Glomerular visceral epithelial cell (primary cell): ENCODE results near the gene TRAF3IP1.
"Not testable (repeated sequence)": the region's sequence is repeated elsewhere in the genome, so short reads cannot be mapped to it uniquely, and the experiment has no call there.

ENCODE experiments used
- DNase-seq: peaks from one replicate; pipeline ENCODE4 v3.0.0-alpha.2; 2016; ENCODE audit errors: extremely low spot score

TRAF3IP1 gene

DNA sequence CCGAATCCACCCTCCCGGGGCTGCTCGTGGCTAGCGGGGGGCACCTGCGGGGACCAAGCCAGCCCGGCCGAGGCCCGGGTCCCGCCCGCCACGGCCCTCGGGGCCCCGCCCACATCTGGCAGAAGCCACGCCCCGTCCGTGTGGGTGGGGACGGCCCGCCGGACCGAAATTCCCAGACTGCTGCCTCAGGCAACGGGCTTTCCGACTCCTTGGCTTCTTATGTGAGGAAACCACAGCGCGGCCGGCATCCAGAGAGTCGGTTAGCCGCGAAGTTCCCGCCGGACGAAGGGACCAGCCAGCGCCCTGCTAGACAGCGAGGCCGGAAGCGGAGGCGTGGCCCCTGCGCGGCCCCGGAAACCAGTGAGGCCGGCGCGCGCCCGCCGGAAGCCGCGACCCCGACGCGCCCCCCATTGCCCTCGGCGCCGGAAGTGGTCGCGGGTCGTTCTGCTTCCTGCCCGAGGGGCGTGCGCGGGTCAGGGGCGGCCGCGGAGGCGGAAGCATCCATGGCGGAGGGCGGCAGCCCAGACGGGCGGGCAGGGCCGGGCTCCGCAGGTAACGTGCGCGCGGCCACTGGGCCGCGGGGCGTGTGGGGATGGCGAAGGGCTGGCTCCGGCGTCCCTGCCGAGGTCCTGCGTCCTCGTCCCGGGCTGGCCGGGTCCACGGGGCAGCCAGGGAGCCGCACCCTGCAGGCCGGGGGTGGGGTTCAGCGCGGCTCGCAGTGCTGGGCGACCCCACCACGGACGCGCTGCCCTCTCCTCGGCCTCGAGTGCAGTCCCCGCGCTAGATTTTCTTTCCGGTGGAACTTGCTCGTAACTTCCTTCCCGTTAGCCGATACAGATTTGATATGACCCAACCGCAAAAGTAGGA, 106.5 kb downstream of the TRAF3IP1 start, which contains the start of gene ASB1:
Gene ASB1 (plus strand): TSS at position 360 of the 867 bp plus-strand sequence. CDS start 144 bp downstream, at position 504.
- DNase-seq = peak; percentile 86

DNA sequence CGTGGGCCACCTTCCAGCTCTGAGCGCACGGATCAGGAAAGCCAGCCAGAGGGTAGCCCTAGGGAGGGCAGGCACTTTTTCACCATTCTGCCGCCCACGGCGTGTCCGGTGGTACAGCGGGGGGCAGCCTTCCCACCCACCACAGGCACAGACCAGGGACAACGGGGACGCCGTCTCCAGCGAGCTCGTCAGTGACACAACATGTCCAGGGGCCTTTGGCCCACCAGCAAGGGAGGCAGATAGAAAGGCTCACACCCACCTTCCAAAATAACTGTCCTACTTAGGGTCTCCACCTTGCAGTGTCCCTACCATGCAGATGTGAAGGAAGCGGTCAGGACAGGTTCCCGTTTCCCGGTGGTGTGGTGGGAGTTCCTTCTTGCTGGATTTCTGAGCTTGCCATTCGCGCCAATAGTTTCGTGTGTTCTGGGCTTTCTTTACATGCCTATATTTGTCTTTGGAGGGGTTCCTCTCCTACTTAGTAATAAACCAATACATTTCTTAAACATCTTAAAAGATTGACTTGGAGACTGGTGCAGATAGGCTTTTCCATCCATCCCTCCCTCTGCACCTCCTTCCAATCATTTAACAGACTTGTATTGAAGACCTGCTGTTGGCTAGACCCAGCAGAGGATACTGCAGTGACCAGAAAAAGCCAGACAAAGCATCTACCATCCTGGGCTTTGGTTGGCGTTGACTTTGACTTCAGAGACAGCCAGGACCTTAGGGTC, 107.3 kb downstream of the TRAF3IP1 start:
- DNase-seq = no peak

DNA sequence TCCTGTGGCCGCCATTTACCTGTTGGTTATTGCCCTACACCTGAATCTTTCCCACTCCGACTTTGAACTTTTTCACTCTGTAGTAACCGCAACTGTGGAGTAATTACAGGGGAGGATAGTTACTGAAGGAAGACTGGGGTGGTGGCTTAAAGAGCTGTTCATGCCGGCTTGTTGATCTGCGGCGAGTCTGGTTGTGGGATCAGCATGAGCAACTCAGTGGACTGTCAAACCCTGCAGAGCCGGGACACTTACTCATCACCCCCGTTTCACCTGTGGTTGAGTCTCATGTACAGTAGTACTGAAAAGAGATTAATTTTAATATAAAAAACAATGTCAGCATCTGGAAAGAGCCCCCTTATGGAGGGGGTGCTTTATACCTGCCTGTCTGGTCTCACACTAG, 108.5 kb downstream of the TRAF3IP1 start:
- DNase-seq = peak; percentile 76

DNA sequence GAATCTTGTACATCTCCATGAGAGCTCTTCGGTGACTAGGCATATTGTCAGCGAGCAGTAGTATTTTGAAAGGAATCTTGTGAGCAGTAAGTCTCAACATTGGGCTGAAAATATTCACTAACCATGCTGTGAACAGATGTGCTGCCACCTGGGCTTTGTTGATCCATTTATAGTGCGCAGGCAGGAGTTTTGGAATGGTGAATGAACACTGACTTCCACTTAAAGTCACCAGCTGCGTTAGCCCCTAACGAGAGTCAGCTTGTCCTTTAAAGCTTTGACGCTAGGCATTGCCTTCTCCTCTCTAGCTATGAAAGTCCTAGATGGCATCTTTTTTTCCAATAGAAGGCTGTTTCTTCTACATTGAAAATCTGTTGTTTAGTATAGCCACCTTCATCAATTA, 110.5 kb downstream of the TRAF3IP1 start:
- DNase-seq = no peak

DNA sequence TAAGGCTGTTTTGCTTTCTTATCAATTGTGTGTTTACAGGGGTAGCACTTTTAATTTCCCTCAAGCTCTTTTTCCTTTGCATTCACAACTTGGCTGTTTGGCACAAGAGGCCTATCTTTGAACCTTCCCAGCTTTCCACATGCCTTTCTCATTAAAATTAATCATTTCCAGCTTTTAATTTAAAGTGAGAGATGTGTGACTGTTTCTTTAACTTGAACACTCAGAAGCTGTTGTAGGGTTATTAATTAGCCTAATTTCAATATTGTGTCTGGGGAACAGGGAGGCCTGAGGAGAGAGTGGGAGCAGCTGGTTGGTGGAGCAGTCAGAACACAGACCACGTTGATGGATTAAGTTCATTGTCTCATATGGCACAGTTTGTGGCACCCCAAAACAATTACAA, 111.1 kb downstream of the TRAF3IP1 start:
- no peak for DNase-seq

DNA sequence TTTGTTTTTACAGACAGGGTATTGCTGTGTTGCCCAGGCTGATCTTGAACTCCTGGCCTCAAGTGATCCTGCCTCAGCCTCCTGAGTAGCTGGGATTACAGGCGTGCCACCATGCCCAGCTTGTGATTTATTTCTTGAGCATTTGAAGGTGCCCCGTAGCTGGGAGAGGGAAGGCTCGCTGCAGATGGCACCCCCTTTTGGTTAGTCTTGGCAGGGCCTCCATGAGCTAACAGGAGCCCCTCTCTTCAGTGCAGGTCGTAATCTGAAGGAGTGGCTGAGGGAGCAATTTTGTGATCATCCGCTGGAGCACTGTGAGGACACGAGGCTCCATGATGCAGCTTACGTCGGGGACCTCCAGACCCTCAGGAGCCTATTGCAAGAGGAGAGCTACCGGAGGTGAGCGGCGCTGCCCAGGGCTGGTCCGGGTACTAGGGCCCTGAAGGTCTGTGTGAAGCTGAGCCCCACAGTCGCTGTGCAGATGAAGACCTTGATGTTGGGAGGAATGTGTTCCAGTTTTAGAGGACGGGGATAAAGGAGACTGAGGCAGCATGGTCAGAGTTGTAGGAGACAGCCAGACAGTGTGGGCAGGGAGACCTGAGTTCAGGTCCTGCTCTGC, 113.1 kb downstream of the TRAF3IP1 start:
- DNase-seq = no peak

DNA sequence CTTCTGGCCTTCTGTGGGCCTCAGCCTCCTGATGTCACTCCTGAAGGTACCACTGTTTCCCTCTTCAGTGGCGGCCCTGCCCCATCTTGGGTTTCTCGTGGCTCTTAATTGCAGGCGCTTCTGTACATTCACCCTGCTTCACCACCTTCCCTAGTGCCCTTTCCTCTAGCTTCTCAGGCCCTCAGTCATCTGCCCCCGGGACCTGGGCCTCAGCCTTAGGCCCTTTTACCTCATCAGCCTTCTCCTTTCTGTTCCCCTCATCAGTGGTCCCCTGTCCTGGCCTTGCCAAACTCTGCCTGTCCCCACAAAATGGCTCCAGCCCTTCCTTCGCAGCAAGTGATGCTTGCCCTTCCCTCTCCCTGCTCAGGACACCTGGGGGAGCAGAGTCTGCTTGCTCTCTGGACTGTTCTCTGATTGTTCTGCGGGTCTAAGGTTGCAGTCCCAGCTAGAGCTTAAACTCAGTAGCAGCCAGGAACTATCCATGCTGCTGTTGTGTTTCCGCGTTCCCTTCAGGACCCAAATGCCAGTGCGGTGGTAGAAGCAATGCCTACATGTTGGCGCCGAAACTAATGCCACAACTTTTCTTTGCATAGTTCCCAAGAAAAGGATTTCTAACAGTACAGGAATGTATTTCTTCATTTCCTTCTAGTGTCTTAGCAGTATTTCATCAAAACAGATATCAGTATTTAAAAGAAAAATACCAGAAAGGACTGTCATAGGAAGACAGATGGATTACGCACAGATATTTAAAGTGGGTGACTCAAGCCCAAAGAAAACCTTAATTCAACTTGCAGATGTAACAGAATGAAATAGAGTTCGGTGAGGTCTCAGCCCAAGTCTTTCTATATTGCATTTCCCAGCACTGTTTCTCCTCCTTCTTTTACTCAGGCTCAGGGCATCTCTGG, 113.9 kb downstream of the TRAF3IP1 start:
- peak; percentile 23 for DNase-seq

DNA sequence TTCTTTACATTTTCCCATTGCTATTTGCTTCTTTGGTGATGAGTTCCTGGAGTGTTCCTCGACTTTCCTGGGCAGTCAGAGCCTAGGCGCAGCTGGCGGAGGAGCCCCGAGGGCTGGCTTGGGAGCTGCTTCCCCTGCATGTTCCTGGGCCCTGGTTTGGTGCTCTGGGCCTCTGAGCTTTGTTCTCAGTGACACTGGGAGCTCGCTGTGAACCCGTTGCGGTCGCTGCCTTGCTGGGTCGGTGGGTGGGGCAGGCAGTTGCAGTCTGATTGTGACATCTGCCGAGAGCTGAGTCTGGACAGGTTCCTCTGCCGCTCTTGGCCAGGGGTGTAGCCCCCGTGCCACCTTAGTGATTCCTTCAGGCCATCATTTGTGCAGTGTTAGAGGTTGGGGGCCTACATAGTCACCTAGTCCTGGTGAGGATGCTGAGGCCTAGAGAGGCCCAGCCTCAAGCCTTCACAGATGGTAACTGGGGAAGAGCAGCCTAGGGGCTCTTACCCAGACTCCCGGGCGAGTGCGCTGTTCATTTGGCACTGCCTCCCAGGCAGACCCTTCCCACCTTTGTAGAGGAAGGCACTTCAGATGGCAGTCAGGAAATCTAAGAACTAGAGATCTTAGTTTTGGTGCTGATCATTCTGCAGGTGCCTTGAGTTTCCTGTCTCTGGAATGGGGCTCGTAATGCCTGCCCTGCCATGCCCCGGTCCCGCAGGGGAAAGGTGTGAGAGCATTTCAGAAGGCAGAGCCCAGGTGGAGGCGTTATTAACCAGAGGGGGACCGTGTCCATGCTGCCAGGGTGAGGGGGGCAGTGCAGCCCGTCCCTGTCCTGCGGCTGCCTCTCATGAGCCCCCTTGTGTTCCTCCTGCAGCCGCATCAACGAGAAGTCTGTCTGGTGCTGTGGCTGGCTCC, 114.8 kb downstream of the TRAF3IP1 start:
- no peak for DNase-seq

DNA sequence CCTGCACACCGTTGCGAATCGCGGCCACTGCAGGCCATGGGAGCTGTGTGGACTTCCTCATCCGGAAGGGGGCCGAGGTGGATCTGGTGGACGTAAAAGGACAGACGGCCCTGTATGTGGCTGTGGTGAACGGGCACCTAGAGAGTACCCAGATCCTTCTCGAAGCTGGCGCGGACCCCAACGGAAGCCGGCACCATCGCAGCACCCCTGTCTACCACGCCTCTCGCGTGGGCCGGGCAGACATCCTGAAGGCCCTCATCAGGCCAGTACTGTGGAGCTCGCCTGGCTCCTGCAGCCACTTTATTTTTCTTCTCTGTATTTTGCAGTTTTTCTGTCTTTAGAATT, 115.4 kb downstream of the TRAF3IP1 start:
- no peak for DNase-seq

DNA sequence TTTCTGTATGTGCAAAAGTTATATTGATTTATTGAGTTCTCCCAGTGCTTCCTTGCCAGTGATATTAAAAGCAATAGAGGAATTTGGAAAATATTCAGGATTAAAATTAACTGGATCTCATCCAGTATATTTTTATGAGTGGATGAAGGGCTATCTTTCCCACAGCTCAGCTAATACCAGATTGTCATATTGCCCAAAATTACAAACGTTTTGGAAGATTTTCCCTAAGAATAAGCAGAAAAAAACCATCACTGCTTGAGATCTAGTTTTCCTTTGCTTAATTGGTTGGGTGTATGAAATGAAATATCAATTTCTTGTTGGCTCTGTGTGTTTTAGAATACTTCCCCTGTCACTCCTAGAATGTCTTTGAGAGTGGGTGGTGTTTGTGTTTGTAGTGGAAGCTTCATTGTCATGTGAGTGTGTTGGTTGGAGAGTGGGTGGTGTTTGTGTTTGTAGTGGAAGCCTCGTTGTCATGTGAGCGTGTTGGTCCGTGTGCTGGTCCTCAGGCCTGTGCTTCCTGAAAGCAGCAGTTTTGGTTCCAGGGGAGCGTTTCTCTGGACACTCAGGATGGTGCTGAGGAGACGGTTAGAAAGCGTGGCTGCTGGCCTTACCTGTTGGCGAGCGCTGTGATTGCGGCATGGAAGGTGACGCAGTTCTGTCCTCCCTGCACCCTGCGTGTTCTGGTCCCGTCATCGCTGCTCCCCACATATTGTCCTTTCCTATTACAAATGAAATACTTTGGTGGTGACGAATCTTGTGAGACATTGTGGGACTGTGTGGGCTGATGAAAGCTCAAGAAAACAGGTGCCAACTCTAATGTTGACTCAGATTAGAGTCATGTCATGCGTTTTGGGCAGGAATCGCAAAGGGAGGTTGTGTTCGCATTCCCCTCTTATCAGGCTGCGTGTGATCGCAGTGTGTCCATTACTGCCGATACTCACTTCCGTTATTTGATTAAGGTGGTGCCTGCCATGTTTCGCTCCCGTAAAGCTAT, 118.8 kb downstream of the TRAF3IP1 start:
- DNase-seq = peak; percentile 96

DNA sequence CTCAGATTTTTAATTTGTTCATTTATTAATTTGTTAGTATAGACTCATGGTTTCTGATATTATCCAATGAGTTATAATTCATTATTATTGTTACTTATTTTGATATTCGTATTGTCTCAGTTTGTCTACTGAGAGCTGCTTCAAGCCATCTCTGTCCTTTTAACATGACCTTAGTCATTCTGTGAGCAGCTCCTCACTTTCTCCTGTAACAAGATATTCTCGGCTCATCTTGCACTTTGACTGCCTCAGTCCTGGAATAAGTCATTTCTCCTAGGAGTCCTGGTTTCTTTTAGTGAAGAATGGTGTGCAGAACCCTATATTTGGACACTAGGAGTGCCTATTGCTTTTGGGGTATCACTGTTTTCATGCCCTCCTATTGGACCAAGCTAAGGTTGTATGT, 119.6 kb downstream of the TRAF3IP1 start:
- no peak for DNase-seq

DNA sequence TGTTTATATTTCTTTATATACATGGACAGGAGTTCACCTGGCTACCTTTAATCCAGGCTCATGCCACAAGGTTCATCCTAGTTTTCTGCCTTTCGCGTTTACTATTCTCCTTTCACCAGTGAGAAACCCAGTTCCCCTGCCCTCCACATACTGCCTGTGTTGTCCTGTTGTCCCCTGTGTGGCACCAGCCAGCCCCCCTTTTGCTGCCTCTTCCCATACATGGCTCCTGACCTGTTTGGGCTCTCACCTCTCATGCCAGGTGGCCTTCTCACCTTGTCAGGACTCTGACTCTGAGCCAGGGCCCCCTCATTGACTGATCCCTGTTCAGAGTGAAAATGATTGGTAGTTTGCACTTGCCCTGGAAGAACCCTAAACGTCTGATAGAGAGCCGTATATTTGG, 120.0 kb downstream of the TRAF3IP1 start:
- DNase-seq = no peak

DNA sequence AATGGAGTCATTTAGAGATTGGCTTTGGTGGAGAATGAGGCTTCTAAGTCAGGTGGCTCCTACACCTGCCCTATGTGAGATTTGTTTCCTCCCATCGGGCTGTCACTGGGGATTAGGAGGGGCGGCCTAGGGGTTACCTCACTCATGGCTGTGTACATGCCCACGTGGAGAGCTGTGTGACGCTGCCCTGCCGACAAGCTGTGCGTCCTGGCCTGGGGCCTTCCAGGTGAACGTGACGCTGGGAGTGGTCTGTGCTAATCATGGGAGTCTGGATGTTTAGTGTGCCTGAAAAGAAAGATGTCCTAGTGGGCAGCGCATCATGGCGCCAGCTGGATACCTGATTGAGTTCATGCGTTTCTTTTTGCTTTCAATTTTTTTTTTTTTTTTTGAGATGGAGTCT, 120.4 kb downstream of the TRAF3IP1 start:
- DNase-seq = no peak

DNA sequence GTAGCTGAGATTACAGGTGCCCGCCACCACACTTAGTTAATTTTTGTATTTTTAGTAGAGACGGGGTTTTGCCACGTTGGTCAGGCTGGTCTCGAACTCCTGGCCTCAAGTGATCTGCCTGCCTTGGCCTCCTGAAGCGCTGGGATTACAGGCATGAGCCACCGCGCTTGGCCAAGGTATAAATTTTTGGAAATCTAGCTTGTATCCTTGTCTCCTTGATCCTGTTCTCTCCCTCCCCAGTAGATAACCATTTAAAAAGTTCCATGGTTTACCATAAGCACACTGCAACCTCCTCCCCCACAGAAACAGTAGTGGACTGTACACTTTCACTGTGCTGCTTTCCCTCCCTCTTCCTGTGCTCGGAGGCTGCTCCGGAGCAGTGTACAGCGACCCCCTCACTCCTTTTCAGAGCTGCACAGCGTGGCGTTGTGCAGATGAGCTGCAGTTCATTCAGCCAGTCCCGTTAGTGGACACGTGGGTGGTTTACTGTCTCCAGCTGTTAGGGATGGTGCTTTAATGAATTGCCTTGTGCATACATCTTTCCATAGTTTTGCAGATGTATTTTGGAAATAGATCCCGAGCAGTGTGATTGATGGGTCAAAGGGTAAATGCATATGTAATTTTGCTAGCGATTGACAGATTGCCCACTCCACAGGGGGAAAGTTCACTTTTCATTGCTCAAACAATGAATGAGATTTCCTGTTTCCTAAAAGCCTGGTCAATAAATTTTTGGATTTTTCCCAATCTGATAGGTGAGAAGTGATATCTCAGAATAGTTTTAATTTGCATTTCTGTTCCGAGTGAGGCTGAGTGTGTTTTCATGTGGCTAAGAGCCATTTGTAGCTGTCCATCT, 121.2 kb downstream of the TRAF3IP1 start:
- DNase-seq = no peak

DNA sequence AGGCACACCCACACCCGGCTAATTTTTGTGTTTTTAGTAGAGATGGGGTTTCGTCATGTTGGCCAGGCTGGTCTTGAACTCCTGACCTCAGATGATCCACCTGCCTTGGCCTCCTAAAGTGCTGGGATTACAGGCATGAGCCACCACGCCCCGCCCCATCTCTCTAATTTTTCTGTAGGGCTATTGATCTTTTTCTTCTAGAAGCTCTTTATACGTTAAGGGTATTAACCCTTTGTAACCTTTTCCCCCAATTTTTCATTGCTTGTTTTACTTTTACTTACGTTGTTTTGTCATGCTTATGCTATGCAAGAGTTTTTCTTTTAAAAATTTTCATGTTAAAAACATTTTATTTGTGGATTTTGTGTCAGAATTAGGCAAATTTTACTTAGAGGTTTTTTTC, 121.9 kb downstream of the TRAF3IP1 start:
- not testable (repeated sequence) for DNase-seq

DNA sequence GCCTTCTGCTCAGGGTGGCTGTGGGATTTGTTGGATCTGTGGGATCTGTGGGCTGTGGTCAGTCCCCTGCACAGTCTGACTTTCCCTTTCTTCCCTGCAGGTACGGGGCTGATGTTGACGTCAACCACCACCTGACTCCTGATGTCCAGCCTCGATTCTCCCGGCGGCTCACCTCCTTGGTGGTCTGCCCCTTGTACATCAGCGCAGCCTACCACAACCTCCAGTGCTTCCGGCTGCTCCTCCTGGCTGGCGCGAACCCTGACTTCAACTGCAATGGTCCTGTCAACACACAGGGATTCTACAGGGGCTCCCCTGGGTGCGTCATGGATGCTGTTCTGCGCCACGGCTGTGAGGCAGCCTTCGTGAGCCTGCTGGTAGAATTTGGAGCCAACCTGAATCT, 123.9 kb downstream of the TRAF3IP1 start:
- no peak for DNase-seq

DNA sequence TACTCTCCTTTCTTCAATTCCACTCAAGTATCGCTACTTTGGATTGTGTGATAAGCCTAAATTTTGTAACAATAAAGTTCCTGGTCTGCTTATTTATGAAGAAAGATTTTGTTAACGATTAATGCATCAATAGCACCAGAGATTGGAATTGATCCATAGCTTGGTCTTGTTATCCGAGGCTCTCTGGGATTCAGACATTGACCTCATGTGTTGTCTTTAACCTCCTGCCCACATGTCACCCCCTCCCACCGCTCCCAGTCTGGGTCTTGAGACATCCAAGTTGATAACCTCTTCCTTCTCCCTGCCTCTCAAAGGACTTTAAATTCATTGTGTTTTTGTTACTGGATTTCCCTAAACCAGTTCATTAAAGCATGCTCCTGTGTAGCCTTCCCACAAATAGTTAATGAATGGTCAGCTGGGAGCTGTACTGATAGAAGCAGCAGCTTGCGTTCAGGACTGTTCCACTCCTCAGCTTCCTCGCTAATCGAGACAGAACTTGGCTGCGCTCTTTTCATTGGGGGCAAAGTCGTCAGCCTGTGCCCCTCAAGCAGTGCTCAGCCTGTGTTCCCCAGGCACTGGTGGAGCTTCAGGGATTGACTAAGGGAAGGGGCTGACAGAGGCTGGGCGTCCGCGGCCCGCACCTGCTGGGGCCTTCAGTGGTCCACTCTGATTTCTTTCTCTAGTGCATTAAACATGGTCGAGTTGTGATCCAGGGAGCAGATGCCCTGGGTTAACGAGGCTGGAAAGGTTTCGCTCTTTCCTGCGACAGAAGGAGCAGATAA, 125.3 kb downstream of the TRAF3IP1 start:
- no peak for DNase-seq

DNA sequence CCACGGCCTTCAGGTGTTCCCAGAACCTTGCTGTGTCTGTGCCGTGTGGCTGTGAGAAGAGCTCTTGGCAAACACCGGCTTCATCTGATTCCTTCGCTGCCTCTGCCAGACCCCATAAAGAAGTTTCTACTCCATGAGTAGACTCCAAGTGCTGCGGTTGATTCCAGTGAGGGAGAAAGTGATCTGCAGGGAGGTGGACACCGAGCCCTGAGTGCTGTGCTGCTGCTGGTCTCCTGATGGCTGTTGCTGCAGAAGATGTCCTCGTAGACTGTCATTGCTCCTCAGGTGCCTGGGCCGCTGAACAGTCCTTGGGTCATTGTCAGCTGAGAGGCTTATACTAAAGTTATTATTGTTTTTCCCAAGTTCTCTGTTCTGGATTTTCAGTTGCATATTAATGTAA, 126.1 kb downstream of the TRAF3IP1 start:
- no peak for DNase-seq
